ENCODE measurements around the gene TTC32.

The TTC32 gene

DNA sequence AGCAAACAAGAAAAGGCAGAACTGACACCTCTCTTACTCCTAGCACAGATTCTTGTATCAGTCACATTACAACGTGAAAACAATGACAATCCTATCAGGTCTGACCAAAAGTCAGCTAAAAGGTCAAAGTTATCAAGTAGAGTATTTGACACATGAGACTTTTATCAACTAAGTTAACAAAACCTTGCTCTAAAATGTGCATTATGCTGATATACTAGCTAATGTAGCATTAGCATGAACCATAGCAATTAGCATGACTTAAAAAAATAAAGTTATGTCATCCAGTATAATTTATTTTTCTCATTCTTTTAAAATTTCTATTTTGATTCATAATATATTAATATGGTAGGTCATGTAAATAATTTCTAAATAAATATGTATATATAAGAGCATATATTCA, 41.4 kb upstream of the TTC32 start:
- TF ChIP-seq CTCF (IDR thresholded peaks at IDR 0.05) = no peak
- H3K9ac ChIP-seq = no peak overlapping the region
- H3K9me3 ChIP-seq (ENCODE audit: control insufficient read depth, low read length) = no peaks in the 10 kb centered on the region

GRCh38 chr2:19942199-19942598, 40.4 kb upstream of the TTC32 start:
- H3K4me3 ChIP-seq (ENCODE audit: low read depth, low read length) = no peak overlapping the region
- H3K79me2 ChIP-seq = no peaks in the 10 kb centered on the region
- no peaks in the 10 kb centered on the region for H3K36me3 ChIP-seq (ENCODE audit: control insufficient read depth, insufficient read depth, low read length)
- H3K4me1 ChIP-seq = no peaks in the 10 kb centered on the region
- H3K27ac ChIP-seq = no peak overlapping the region
- no peak overlapping the region for H2AFZ ChIP-seq
- no peaks in the 10 kb centered on the region for H3K9me3 ChIP-seq (ENCODE audit: control insufficient read depth, low read length)
- no peak overlapping the region for H3K4me2 ChIP-seq (ENCODE audit: low read length)
- H3K27me3 ChIP-seq (ENCODE audit: control insufficient read depth, insufficient read depth, low read length) = no peaks in the 10 kb centered on the region
- no peak overlapping the region for H3K9ac ChIP-seq
- no peak for TF ChIP-seq CTCF (IDR thresholded peaks at IDR 0.05)

More for the DNA sequence above, 41.4 kb upstream of the TTC32 start:
- no peak overlapping the region for H3K4me2 ChIP-seq (ENCODE audit: low read length)
- no peaks in the 10 kb centered on the region for H3K36me3 ChIP-seq (ENCODE audit: control insufficient read depth, insufficient read depth, low read length)
- H3K79me2 ChIP-seq = no peaks in the 10 kb centered on the region
- H2AFZ ChIP-seq = no peak overlapping the region
- no peaks in the 10 kb centered on the region for H3K4me1 ChIP-seq
- H3K27ac ChIP-seq = no peak overlapping the region
- H3K4me3 ChIP-seq (ENCODE audit: low read depth, low read length) = no peak overlapping the region
- H3K27me3 ChIP-seq (ENCODE audit: control insufficient read depth, insufficient read depth, low read length) = no peaks in the 10 kb centered on the region

- no peak overlapping the region for H3K4me3 ChIP-seq (ENCODE audit: low read depth, low read length)
- H3K36me3 ChIP-seq (ENCODE audit: control insufficient read depth, insufficient read depth, low read length) = no peaks in the 10 kb centered on the region
- no peaks in the 10 kb centered on the region for H3K27me3 ChIP-seq (ENCODE audit: control insufficient read depth, insufficient read depth, low read length)
- no peak overlapping the region for H3K4me2 ChIP-seq (ENCODE audit: low read length)
- H2AFZ ChIP-seq = no peak overlapping the region
- no peaks in the 10 kb centered on the region for H3K9me3 ChIP-seq (ENCODE audit: control insufficient read depth, low read length)
- no peak for TF ChIP-seq CTCF (IDR thresholded peaks at IDR 0.05)
- H3K27ac ChIP-seq = no peak overlapping the region
- peaks cover 4% of the 10 kb centered on the region for H3K4me1 ChIP-seq
- H3K79me2 ChIP-seq = no peaks in the 10 kb centered on the region
- no peak overlapping the region for H3K9ac ChIP-seq
These were observed 35.2 kb upstream of the TTC32 start for GRCh38 chr2:19937004-19937403.

GRCh38 chr2:19936203-19936602, 34.4 kb upstream of the TTC32 start:
- Histone ChIP-seq H3K79me2 (no peaks in the 10 kb centered on the region), H3K9ac (no peak overlapping the region), H3K4me1 (peaks cover 4% of the 10 kb centered on the region), H3K4me3 (ENCODE audit: low read depth, low read length) (no peak overlapping the region), H3K9me3 (ENCODE audit: control insufficient read depth, low read length) (no peaks in the 10 kb centered on the region), H2AFZ (no peak overlapping the region), H3K27me3 (ENCODE audit: control insufficient read depth, insufficient read depth, low read length) (no peaks in the 10 kb centered on the region), H3K36me3 (ENCODE audit: control insufficient read depth, insufficient read depth, low read length) (no peaks in the 10 kb centered on the region), H3K4me2 (ENCODE audit: low read length) (no peak overlapping the region), H3K27ac (no peak overlapping the region)
- no peak for TF ChIP-seq CTCF (IDR thresholded peaks at IDR 0.05)

GRCh38 chr2:19933351-19933981, 31.7 kb upstream of the TTC32 start:
- H3K79me2 ChIP-seq = no peaks in the 10 kb centered on the region
- no peak for TF ChIP-seq CTCF (IDR thresholded peaks at IDR 0.05)
- no peaks in the 10 kb centered on the region for H3K36me3 ChIP-seq (ENCODE audit: control insufficient read depth, insufficient read depth, low read length)
- no peak overlapping the region for H3K9ac ChIP-seq
- H3K4me3 ChIP-seq (ENCODE audit: low read depth, low read length) = no peak overlapping the region
- peaks cover 4% of the 10 kb centered on the region for H3K4me1 ChIP-seq
- H3K27ac ChIP-seq = peak overlapping the region; percentile 75
- H3K4me2 ChIP-seq (ENCODE audit: low read length) = peak overlapping the region; percentile 32
- H2AFZ ChIP-seq = peak overlapping the region; percentile 40
- no peaks in the 10 kb centered on the region for H3K9me3 ChIP-seq (ENCODE audit: control insufficient read depth, low read length)
- no peaks in the 10 kb centered on the region for H3K27me3 ChIP-seq (ENCODE audit: control insufficient read depth, insufficient read depth, low read length)
